Heart left ventricle (tissue), 16 donors: Measurements from ENCODE around the gene P3R3URF. TPM values are rescaled to one million over a fixed set of nuclear protein-coding genes. Genes with fewer than 3 reads are reported as not detected.
A peak's percentile ranks its signal among the peaks of the same experiment; 100 is the strongest.

ENCODE experiments used
- ATAC-seq, 4 donors: fragments of 200-7000 bp; cut with Tn5 transposase; one replicate each; pipeline ENCODE4 v1.9.1; 2020 to 2022; ENCODE audit warnings: moderate library complexity in 4 of 4, mild to moderate bottlenecking in 3 of 4, moderate number of reproducible peaks in 1 of 4
- DNase-seq, 5 donors: peaks; one replicate each; pipeline ENCODE4 v3.0.0-alpha.2; 2020
- H3K27ac ChIP-seq, 12 donors: fragments of 200-600 bp; sonication (generic) in 4 of 12; one replicate each; pipeline versions ENCODE4 v1.5.0 to v1.8.0; 2016 to 2022; ENCODE audit warnings: mild to moderate bottlenecking in 2 of 12
- H3K27me3 ChIP-seq, 9 donors: fragments of 200-600 bp; sonication (generic) in 2 of 9; one replicate each; pipeline versions ENCODE4 v1.5.1 to v1.8.0; 2016 to 2022; ENCODE audit warnings: mild to moderate bottlenecking in 3 of 9
- H3K36me3 ChIP-seq, 9 donors: fragments of 200-600 bp; sonication (generic) in 2 of 9; one replicate each; pipeline versions ENCODE4 v1.5.0 to v1.8.0; 2018 to 2022; ENCODE audit warnings: mild to moderate bottlenecking in 2 of 9
- H3K4me1 ChIP-seq, 12 donors: fragments of 200-600 bp; sonication (generic) in 4 of 12; one replicate each; pipeline versions ENCODE4 v1.5.0 to v1.8.0; 2016 to 2022; ENCODE audit warnings: mild to moderate bottlenecking in 3 of 12
- H3K4me3 ChIP-seq, 12 donors: fragments of 200-600 bp; sonication (generic) in 4 of 12; one replicate each; pipeline versions ENCODE4 v1.5.0 to v1.8.0; 2017 to 2022; ENCODE audit warnings: mild to moderate bottlenecking in 9 of 12, moderate library complexity in 4 of 12
- H3K9me3 ChIP-seq, 12 donors: fragments of 200-600 bp; sonication (generic) in 4 of 12; one replicate each; pipeline versions ENCODE4 v1.5.0 to v1.8.0; 2016 to 2022; ENCODE audit warnings: mild to moderate bottlenecking in 1 of 12
- CTCF ChIP-seq, 12 donors: fragments of 200-600 bp; sonication (generic) in 4 of 12; IDR thresholded peaks; one replicate each; pipeline versions ENCODE4 v1.5.0 to v1.8.0; 2018 to 2022; ENCODE audit warnings: antibody characterized with exemption in 12 of 12, mild to moderate bottlenecking in 5 of 12
- POLR2A ChIP-seq, 2 donors: fragments of 450-650 bp; IDR thresholded peaks; one replicate each; pipeline ENCODE4 v1.6.1; 2017; ENCODE audit warnings: antibody characterized with exemption in 2 of 2, mild to moderate bottlenecking in 2 of 2, moderate library complexity in 2 of 2
- WGBS, 4 donors: extraction: QIAGEN DNeasy Blood & Tissue Kit in 2 of 4; methylation state at CpG; one replicate each; pipeline versions ENCODE4 v1.1.5 to v1.1.7; 2013 to 2018; 5-methylcytosine and 5-hydroxymethylcytosine counted together
- intact Hi-C, 10 donors: fragments of 100-400 bp; cut with DNase I; formaldehyde crosslinking; loops; one replicate each; pipeline versions ENCODE4 v1.11.1 to v1.14.2; 2022
- polyA plus RNA-seq, 2 donors: library from polyadenylated mRNA; stranded (reverse); fragments of 200-250 nt; gene quantifications; one replicate each; pipeline ENCODE4 v1.2.3, GENCODE V29; 2013
- total RNA-seq, 9 donors: library from RNA; depleted of rRNA in 2 of 9; stranded (reverse); fragments of >200 nt in 2 of 9; fragmentation: NEBNext Ultra II Directional in 3 of 9; extraction: Animal tissue kit (Norgen Biotek cat#: 25700) in 3 of 9; gene quantifications; one replicate each; pipeline versions ENCODE4 v1.1.0 to v1.2.4, GENCODE V29; 2016 to 2023
- donor health status: ischemic (EF 13 %, LVEDD 7.1; RV severe dilation, severe dysfunction).
- donor health status: healthy with polysubstance abuse.
- donor health status: DM: no; HTN: yes; CAD: no.
- donor health status: DM: no; HTN: no; CAD: no.
- donor health status: ischemic (EF 25% LVEDD 6.9; RV normal size, moderate dysfunction).
- donor health status: ischemic (EF 25% LVEDD 5.7; RV mildly dilated, moderate dysfunction).
- donor health status: healthy.
- donor health status: DM: yes; HTN: yes; CAD: no.
- donor health status: ischemic (EF 35%, LVEDD 5.7; RV mildly dilated, moderate dysfunction).
- donor health status: nonischemic (EF 11% LVEDD 7.7; RV severe dilation, severe dysfunction).
- donor health status: DM: yes; HTN: yes; CAD: no.
- donor health status: PGD.
- donor health status: ischemic (EF 29% LVEDD 5.4; RV normal size, mild dysfunction).
- donor health status: nonischemic (EF 23%, LVEDD 6.1; RV moderate dilation, normal function).

P3R3URF gene
- total and polyA plus RNA-seq, 11 donors: not detected

GRCh38 chr1:46136711-46137110, 39.6 kb downstream of the P3R3URF start:
- Histone ChIP-seq H3K36me3 (no peaks in the 10 kb centered on the region), H3K27me3 (no peaks in the 10 kb centered on the region), H3K9me3 (no peaks in the 10 kb centered on the region), H3K4me3 (no peak overlapping the region), H3K4me1 (peaks cover 4 to 48% (median 29%) of the 10 kb centered on the region in 12 donors), H3K27ac (peak overlapping the region in 5 of 12 donors; percentile 20 to 92 (median 54))
- DNase-seq (no peak), ATAC-seq (no peak)
- intact Hi-C loops: no loop called here
- TF ChIP-seq POLR2A (IDR thresholded peaks at IDR 0.05): no peak
- TF ChIP-seq CTCF (IDR thresholded peaks at IDR 0.05): no peak

- Histone ChIP-seq H3K27ac (peak overlapping the region; percentile 89 to 98 (median 96)), H3K27me3 (peaks cover 0 to 8% (median 0%) of the 10 kb centered on the region in 9 donors), H3K4me1 (peaks cover 4 to 48% (median 29%) of the 10 kb centered on the region in 12 donors), H3K36me3 (no peaks in the 10 kb centered on the region), H3K4me3 (peak overlapping the region in 2 of 12 donors; percentile 0 to 4), H3K9me3 (no peaks in the 10 kb centered on the region)
- WGBS, 4 donors: 19 to 27% (median 24%) methylated on average over 3 of the region's 3 CpGs
- DNase-seq: peak in 3 of 5 donors; percentile 32 to 51 (median 37)
- no peak for TF ChIP-seq POLR2A (IDR thresholded peaks at IDR 0.05)
- no peak for TF ChIP-seq CTCF (IDR thresholded peaks at IDR 0.05)
- intact Hi-C loops: loop anchor here in 8 of 10 donors (2.0 to 5.0 kb wide), 5 partner anchors 32 to 97 kb away; partner anchors contain the start of genes P3R3URF (in 1 of the 8) and TSPAN1 (in 1 of the 8)
- no peak for ATAC-seq
Observed at GRCh38 chr1:46134660-46135331, 41.5 kb downstream of the P3R3URF start.

- peak overlapping the region in 11 of 12 donors; percentile 54 to 89 (median 74) for H3K4me3 ChIP-seq
- no peak for ATAC-seq
- H3K27me3 ChIP-seq: peaks cover 0 to 9% (median 0%) of the 10 kb centered on the region in 9 donors
- H3K27ac ChIP-seq: peak overlapping the region; percentile 89 to 98 (median 96)
- no peaks in the 10 kb centered on the region for H3K36me3 ChIP-seq
- DNase-seq: peak in 1 of 5 donors; percentile 19
- no peak for TF ChIP-seq POLR2A (IDR thresholded peaks at IDR 0.05)
- no peak for TF ChIP-seq CTCF (IDR thresholded peaks at IDR 0.05)
- peaks cover 4 to 48% (median 31%) of the 10 kb centered on the region in 12 donors for H3K4me1 ChIP-seq
- H3K9me3 ChIP-seq: no peaks in the 10 kb centered on the region
- WGBS, 4 donors: 21 to 39% (median 34%) methylated on average over 3 of the region's 3 CpGs
- intact Hi-C loops: loop anchor here (1.0 to 5.0 kb wide), 10 partner anchors 33 to 447 kb away; partner anchors contain the start of genes GPBP1L1 (in 1 of the 10), P3R3URF (in 1 of the 10) and TSPAN1 (in 1 of the 10)
Observed at GRCh38 chr1:46133781-46134350, 42.4 kb downstream of the P3R3URF start.

- ATAC-seq: peak; percentile 62 to 68 (median 68)
- H3K36me3 ChIP-seq: no peaks in the 10 kb centered on the region
- TF ChIP-seq POLR2A (IDR thresholded peaks at IDR 0.05) (peak in 1 of 2 donors; percentile 47), CTCF (IDR thresholded peaks at IDR 0.05) (no peak)
- peaks cover 4 to 50% (median 33%) of the 10 kb centered on the region in 12 donors for H3K4me1 ChIP-seq
- peak overlapping the region; percentile 89 to 98 (median 96) for H3K27ac ChIP-seq
- peaks cover 0 to 9% (median 0%) of the 10 kb centered on the region in 9 donors for H3K27me3 ChIP-seq
- no peaks in the 10 kb centered on the region for H3K9me3 ChIP-seq
- peak in 4 of 5 donors; percentile 81 to 87 (median 84) for DNase-seq
- H3K4me3 ChIP-seq: peak overlapping the region; percentile 46 to 89 (median 74)
- intact Hi-C loops: loop anchor here (1.0 to 5.0 kb wide), 10 partner anchors 34 to 446 kb away; partner anchors contain the start of genes GPBP1L1 (in 1 of the 10), P3R3URF (in 1 of the 10) and TSPAN1 (in 1 of the 10)
- WGBS, 4 donors: 0 to 2% (median 1%) methylated on average over 22 of the region's 22 CpGs
Observed at GRCh38 chr1:46133181-46133658, 43.1 kb downstream of the P3R3URF start.
